GM06990 (cell line): ENCODE data around the gene FRAS1.

ENCODE experiments used
- DNase-seq: peaks from one replicate; pipeline ENCODE4 v3.0.0-alpha.2; 2011; ENCODE audit not compliant: insufficient read length; ENCODE audit errors: extremely low read depth
- H3K27me3 ChIP-seq: replicated peaks from 2 replicates; pipeline ENCODE4 v1.6.0; 2011; ENCODE audit warnings: low read length; ENCODE audit not compliant: control insufficient read depth, insufficient read depth
- H3K36me3 ChIP-seq: 2 replicates; pipeline ENCODE4 v1.5.1; 2011; ENCODE audit warnings: low read length; ENCODE audit not compliant: control insufficient read depth, insufficient read depth
- H3K4me3 ChIP-seq: replicated peaks from 2 replicates; pipeline ENCODE4 v1.5.1; 2011; ENCODE audit warnings: low read depth, mild to moderate bottlenecking, control low read depth, low read length
- CTCF ChIP-seq: IDR thresholded peaks from 2 replicates; pipeline ENCODE4 v1.5.1; 2011; ENCODE audit warnings: low read length, control low read depth, mild to moderate bottlenecking, inconsistent platforms; ENCODE audit not compliant: insufficient read depth, poor library complexity, severe bottlenecking

FRAS1 gene

GRCh38 chr4:78032929-78033328 is 24.2 kb upstream of the FRAS1 start:
- no peaks in the 10 kb centered on the region for H3K36me3 ChIP-seq
- no peak for TF ChIP-seq CTCF

GRCh38 chr4:78033861-78034260 is 23.3 kb upstream of the FRAS1 start:
- no peak for TF ChIP-seq CTCF
- Histone ChIP-seq H3K36me3 (no peaks in the 10 kb centered on the region), H3K4me3 (no peak overlapping the region), H3K27me3 (no peaks in the 10 kb centered on the region)
- no peak for DNase-seq

More at GRCh38 chr4:78032929-78033328, 24.2 kb upstream of the FRAS1 start:
- DNase-seq = no peak
- Histone ChIP-seq H3K4me3 (no peak overlapping the region), H3K27me3 (no peaks in the 10 kb centered on the region)

GRCh38 chr4:78038704-78039103 is 18.4 kb upstream of the FRAS1 start:
- TF ChIP-seq CTCF = no peak
- no peaks in the 10 kb centered on the region for H3K27me3 ChIP-seq
- no peak for DNase-seq
- no peak overlapping the region for H3K4me3 ChIP-seq
- H3K36me3 ChIP-seq = no peaks in the 10 kb centered on the region

- no peak for DNase-seq
- no peak for TF ChIP-seq CTCF
Measured at GRCh38 chr4:78039678-78040077, 17.4 kb upstream of the FRAS1 start.

GRCh38 chr4:78040431-78040830 is 16.7 kb upstream of the FRAS1 start:
- DNase-seq = no peak
- Histone ChIP-seq H3K27me3 (no peaks in the 10 kb centered on the region), H3K36me3 (no peaks in the 10 kb centered on the region), H3K4me3 (no peak overlapping the region)
- no peak for TF ChIP-seq CTCF

More at GRCh38 chr4:78039678-78040077, 17.4 kb upstream of the FRAS1 start:
- Histone ChIP-seq H3K36me3 (no peaks in the 10 kb centered on the region), H3K27me3 (no peaks in the 10 kb centered on the region), H3K4me3 (no peak overlapping the region)

GRCh38 chr4:78047366-78047765 is 9.8 kb upstream of the FRAS1 start:
- no peak for DNase-seq
- no peaks in the 10 kb centered on the region for H3K27me3 ChIP-seq
- TF ChIP-seq CTCF = no peak
- H3K4me3 ChIP-seq = no peak overlapping the region
- no peaks in the 10 kb centered on the region for H3K36me3 ChIP-seq
